AG20443 (cell line): Measurements from ENCODE around the gene IGSF21.
A peak's percentile ranks its signal among the peaks of the same experiment; 100 is the strongest.

Experiments used
- DNase-seq: peaks from one replicate; pipeline ENCODE4 v3.0.0; 2012; ENCODE audit warnings: low spot score, mixed read lengths

IGSF21 gene

GRCh38 chr1:18094096-18094495 is 13.5 kb upstream of the IGSF21 start:
- no peak for DNase-seq

- no peak for DNase-seq
Observed at GRCh38 chr1:18097206-18097605, 10.4 kb upstream of the IGSF21 start.

- no peak for DNase-seq
Observed at GRCh38 chr1:18099026-18099425, 8.6 kb upstream of the IGSF21 start.

- DNase-seq = no peak
Observed at GRCh38 chr1:18100060-18100459, 7.5 kb upstream of the IGSF21 start.

DNA sequence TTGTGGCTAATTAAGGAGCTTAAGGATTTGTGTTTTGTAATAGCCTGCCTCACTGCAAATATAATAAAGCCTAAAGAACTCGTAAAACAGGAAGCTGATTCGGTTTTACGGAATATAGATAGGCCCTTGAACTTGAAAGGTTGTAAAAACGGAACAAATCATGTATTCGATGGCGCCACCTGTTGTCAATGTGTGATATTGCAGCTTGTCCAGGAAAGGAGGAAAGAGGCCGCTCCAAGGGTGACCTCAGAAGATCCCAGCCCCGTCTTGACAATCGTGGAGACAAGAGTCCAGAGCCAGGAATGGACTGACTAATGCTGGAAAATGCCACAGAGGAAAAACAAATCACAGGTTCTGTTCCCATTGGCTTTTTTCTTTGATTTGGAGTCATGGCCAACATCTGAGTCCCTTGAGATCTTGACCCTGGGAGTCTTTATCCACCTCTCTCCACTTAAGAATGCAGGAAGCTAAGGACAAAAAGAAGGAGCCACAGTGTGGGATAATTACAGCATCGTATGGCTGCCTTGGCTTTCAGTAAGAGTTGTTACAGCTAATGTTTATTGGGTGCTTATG is 7.0 kb upstream of the IGSF21 start:
- DNase-seq = peak; percentile 91

GRCh38 chr1:18101508-18101907 is 6.1 kb upstream of the IGSF21 start:
- DNase-seq = no peak

GRCh38 chr1:18103788-18104421 is 3.7 kb upstream of the IGSF21 start:
- DNase-seq = no peak

DNA sequence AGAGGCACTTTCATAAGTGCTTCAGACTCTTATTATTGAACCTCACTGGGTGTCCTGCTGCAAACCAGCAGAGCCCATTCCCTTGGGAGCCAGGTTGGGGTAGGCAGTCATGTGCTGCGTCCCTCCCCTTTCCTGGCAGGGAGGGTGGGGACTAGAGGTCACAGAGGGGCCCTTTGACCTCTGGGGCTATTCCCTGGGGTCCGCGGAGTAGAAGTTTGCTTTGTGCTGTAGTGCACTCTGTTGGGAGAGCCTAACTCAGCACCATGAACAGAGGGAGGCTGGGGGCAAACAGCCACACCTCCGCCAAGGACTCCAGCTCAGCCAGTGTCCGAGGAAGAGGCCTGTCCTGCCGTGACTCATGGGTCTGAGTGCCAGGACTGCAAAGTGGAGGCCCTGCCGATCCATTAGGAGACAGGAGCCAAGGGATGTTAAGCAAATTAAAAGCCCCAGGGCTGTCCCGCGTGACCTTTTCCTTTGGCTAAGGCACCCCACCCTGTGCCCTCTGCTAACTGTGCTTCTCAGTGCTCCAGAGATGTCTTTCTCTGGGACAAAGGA is 3.0 kb upstream of the IGSF21 start:
- peak; percentile 76 for DNase-seq

GRCh38 chr1:18105196-18105595 is 2.4 kb upstream of the IGSF21 start:
- no peak for DNase-seq

GRCh38 chr1:18108299-18109057 is 880 bp downstream of the IGSF21 start:
- DNase-seq = no peak

DNA sequence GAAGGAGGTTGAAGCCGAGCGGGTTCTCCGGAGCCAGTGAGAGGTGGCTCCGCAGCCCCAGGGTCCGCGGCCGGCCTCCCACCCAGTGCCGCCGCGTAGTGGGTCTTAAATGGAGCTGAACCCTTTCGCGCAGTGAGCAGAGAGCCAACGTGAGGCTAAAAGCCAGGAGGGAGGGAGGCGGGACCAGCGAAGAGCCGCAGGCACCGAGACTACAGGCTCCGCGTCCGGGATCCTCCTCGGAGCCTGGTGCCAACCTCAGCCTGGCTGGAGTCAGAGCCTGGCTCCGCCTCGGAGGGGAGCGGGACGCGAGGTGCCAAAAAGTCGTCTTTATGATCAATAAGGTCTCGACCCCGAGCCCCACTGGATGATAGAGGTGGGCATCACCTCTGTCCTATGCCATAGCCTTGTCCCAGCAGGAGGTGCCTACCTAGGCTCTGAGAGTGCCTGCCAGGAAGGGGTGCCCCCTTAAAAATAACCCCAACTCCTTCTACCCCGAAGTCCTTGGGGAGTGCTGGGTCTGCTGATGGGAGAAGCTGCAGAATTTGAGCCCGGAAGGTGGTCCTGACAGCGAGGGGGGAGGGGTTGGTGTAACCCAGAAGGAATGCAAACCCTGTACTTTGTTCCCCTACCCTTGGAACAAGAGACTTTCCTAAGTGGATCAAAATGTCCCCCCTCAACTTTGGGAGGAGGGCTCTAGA is 1.6 kb downstream of the IGSF21 start:
- DNase-seq = peak; percentile 42

GRCh38 chr1:18109756-18110597 is 2.4 kb downstream of the IGSF21 start:
- DNase-seq = peak; percentile 68

DNA sequence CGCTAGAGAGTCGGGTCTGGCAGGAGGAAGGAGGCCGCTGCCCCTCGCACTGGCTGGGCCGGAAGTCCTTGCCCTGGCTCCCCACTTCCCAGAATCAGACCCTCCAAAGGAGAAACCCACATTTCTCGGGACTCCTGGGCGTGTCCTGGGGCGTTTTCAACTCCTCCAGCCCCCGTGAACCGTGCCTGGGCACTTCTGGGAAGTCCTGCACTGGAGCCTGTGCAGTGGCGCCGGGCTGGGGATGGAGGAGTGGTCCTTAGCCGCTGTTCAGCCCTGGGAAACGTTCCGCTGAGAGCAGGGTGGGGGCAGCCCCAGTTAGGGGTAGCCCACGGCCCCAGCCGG is 3.0 kb downstream of the IGSF21 start:
- DNase-seq = no peak

- no peak for DNase-seq
Observed at GRCh38 chr1:18110968-18111367, 3.4 kb downstream of the IGSF21 start.

DNA sequence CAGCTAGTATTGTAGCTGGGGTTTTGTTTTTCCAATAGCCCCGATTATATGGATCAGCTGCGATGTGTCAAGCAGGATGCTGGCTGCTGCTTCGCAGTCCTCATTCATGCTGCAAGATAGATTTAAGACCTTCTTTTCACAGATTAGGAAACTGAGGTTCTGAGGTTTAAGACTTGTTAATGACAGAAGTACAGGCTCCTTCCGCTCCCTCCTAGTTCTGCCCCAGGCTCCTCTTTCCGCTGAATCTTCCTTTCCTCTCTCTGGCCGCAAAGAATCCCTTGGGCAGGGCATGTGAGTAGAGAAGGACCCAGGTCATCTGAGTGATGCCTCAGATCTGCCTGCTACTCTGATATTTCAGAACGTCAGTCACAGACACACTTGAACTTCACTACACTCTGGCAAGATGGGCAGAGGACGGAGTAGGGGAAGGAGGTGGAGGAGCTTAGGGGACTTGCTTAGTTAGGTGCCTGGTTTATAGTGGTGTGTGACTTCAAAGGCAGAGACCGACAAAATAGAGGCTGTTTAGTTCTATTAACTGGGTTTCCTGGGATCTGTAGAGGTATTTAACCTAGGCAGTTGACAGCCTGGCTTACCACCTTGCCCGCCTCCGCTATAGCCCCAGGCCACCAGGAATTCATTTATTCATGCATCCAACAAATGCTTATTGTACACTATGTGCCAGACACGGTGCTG is 4.2 kb downstream of the IGSF21 start:
- no peak for DNase-seq

DNA sequence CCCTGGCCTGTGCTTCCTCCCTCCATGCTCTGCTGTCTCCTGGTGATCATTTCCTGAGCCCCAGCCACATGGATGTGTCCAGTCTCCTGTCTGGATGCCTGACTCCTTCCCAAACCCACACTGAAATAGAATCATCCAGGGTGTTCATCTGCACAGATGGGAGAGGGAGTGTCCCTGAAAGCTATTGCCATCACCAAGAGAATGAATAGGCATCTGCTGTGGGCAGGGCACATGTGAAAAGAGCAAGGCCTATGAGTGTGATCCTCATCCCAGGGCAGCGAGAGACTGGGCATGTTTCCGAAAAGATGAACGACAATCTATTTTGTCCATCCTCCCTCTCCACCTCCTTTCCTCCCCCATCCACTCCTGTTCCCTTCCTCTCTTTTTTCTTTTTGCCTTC is 5.0 kb downstream of the IGSF21 start:
- no peak for DNase-seq

- no peak for DNase-seq
Observed at GRCh38 chr1:18114726-18115410, 7.3 kb downstream of the IGSF21 start.

- DNase-seq = no peak
Observed at GRCh38 chr1:18116777-18117176, 9.2 kb downstream of the IGSF21 start.

DNA sequence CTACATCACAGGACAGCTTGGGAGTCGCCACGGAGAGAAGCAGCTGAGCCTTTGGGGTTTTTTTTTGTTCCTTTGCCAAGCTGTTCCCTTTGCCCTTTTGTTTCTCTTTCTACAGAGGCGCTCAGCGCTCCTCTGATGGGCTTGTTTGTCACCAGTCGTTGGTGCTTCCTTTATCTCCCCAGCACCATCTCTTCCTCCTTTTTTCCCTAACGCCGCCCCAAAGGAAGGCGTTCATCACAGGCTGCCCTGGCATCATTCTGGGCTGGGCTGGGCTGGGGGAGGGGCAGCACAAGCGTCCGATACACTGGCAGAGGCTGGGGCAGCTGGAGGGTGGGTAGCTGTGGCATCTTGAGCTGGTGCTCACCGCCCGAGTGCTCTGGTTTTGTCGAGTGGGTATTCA is 10.5 kb downstream of the IGSF21 start:
- no peak for DNase-seq

- no peak for DNase-seq
Observed at GRCh38 chr1:18118491-18118890, 10.9 kb downstream of the IGSF21 start.

DNA sequence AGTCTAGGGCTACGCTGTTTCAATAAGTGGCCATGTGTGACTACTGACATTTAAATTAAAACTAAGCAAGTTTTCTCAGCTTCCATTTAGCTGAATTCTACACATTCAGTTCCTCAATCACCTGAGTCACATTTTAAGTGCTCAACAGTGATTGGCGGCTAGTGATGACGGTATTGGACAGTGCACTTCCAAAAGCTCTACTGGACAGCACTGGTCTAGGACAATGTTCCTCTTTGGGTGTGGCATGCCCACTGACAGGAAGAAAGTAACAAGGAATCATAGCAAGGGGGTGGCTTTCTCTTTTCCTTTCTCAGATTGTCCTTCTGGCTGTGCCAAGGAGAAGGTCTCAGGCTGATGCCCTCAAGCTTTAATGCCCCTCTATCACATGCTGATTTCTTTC is 11.7 kb downstream of the IGSF21 start:
- no peak for DNase-seq
